DMS79 treated with DMSO at 0.1 percent for 48 hours (cell line): ENCODE measurements around the gene SLC27A5.
A peak's percentile ranks its signal among the peaks of the same experiment; 100 is the strongest.
"Not testable (repeated sequence)": the region's sequence is repeated elsewhere in the genome, so short reads cannot be mapped to it uniquely, and the experiment has no call there.

ENCODE experiments used
- DNase-seq: peaks from one replicate; lab custom pipeline; 2025; lab: John Stamatoyannopoulos, UW

Gene SLC27A5

DNA sequence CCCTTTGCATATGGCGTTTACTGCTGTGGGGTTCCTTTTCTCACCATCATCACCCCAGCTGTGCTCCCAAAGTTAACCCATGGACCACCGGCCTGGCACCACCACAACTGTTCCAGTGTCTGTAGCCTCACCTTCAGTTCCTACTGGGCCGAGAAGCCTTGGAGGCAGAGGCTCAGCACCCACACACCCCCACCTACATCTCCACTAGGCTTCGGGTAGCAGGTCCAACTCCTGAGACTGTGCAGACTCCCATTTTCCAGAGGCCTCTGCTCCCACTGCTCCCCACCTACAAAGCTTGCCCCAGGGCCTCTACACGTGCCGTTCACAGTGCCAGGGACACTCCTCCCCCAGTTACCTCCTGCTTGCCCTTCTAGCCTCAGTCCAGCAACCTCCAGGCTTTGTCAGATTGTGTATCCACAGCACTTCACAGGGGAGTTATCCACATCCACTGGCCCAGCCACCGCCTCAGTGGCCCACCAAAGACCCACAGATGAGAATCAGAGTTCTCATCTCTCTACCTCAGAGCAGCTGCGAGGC lies 14.1 kb downstream of the SLC27A5 start:
- DNase-seq: no peak

DNA sequence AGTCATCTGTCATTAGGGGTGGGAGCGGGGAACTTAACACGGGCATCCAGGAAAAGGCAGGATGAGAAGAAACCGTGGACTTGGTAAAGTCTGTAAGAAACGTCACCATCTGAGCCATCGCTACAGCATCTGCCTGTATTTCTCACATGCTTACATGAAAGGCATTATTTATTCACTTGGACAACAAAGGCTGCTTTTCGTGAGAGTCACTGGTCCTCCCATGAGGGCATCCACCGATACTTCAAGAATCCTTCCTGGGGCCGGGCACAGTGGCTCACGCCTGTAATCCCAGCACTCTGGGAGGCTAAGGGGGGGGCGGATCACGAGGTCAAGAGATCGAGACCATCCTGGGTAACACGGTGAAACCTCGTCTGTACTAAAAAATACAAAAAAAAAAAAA lies 19.5 kb downstream of the SLC27A5 start:
- DNase-seq: no peak

DNA sequence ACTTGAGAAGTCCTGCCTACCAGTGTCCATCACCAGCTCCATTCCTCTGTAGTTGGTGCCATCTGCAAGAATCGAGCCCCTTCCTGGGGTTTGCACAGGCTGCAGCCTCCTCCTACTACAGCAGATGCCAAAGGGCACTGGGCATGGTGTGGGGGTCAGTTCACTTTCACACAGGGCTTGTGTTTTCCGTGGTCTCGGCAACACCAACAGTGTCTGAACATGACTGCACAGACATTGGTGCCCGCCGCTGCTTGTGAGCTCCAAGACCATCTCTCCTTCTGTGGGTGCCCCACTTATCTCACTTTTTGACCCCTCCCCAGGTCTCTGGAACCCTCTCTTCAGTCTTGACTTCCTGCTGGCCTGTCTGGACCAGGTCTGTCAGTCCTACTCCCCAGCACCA lies 20.4 kb downstream of the SLC27A5 start:
- no peak for DNase-seq

GRCh38 chr19:58484349-58484748 lies 27.4 kb downstream of the SLC27A5 start:
- DNase-seq: not testable (repeated sequence)

DNA sequence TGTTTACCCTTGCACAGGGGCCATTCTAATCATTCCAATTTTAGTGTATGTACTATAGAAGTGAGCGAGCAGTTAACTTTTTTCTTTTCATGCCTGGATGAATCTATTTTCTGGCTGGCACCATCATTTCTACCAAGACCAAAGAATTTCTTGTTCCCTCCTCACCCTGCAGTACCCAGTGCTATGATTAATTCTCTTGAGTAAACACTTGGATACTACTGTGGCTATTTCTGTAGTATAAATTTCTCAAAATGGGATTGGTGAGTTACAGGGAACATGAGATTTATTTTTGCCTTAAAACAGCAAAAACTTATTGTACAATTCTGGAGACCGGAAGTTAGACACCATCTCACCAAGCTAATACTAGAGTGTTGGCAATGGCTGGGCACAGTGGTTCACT lies 28.0 kb downstream of the SLC27A5 start:
- DNase-seq: no peak

DNA sequence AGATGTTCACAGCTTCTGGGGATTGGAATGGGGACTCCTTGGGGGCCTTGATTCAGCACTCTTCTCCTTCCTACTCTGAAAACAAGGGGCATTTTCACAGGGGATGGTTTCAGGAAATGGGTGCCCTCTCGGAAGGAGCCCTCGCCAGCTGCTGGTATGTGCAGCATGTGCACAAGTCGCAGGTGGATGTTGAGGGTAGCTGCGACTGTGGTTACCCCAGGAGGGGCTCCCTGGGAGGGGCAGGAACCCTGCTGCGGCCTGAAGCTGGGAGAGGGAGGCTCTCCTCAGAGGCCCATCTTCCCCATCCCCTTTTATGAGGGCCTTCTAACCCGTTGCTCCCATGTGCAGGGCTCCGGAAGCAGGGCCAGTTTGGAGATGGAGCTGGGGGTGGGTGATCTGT lies 29.4 kb downstream of the SLC27A5 start:
- DNase-seq: no peak

DNA sequence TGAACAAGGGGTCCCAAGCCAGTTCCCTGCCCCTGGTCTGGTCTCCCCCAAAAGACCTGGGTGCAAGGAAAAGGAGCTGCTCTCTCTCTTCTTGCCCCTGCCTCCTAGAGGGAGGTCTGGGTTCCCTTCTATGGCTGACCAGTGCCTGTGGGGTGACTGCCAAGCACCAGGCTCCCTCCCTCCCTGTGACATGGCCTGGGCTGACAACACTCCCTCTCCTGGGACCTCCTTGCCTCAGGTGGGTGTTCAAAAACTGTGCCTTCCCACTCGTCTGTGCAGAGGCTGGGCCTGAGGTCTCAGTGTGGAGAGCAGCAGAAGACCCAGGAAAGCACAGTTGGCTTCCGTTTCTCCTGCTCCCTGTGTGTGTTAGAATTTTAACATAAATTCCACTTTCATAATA lies 31.0 kb downstream of the SLC27A5 start:
- no peak for DNase-seq

- DNase-seq: no peak
Measured at GRCh38 chr19:58480481-58480830, 31.3 kb downstream of the SLC27A5 start.

DNA sequence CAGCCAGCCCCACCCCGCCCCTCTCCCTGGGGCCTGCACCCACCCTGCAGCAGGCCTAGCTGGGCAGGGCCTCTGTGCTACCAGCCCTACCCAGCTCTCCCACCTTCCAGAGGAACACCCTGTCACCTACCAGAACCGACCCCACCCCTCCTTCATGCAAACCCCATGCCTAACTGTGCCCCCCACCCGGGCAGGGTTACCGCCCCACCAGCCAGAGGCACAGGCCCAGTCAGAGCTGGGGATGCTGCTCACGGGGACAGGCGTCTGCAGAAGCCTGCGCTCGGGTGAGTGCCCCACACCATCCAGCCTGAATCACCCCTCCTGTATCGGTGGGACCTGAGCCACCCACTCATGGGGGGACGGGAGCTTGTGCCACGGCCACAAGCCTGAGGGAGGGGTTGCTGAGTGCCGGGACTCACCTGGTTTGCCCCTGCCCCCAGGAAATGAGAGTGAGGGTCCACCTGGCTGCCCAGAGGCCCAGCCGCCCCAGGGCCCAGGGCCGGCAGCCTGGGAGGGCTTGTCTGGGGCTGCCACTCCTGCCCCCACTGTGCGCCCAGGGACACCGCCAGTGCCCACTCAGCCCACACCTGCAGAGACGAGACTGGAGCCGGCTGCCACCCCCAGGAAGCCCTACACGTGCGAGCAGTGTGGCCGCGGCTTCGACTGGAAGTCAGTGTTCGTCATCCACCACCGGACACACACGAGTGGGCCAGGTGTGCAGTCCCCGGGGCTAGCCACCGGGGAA lies 31.9 kb downstream of the SLC27A5 start:
- DNase-seq: no peak

DNA sequence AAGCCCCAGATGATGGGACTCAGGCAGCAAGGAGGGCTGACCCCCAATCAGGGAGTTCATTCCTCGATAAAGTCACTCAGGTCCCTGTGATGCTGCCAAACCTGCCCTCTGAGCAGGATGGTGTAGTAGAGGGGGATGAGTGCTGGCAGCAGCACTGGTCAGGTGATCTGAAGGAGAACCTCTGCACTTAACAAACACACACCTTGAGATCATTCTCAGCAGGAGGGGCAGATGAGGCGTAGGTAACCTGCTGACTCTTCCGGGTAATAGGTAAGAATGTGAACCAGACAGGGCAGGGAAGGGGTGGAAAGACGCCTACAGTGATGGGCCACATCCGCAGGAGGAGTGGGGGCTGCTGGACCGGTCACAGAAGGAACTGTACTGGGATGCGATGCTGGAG lies 32.5 kb downstream of the SLC27A5 start:
- no peak for DNase-seq

GRCh38 chr19:58477871-58478270 lies 33.9 kb downstream of the SLC27A5 start:
- no peak for DNase-seq

GRCh38 chr19:58477130-58477529 lies 34.7 kb downstream of the SLC27A5 start:
- DNase-seq: no peak

- no peak for DNase-seq
Measured at GRCh38 chr19:58476498-58477015, 35.2 kb downstream of the SLC27A5 start.

- DNase-seq: peak; percentile 93
Measured at GRCh38 chr19:58475714-58476497, 35.9 kb downstream of the SLC27A5 start, which contains the start of gene ZNF446. Gene ZNF446, plus strand, starts transcription at chr19:58476352. Its CDS starts 867 bp downstream, at chr19:58477219.

DNA sequence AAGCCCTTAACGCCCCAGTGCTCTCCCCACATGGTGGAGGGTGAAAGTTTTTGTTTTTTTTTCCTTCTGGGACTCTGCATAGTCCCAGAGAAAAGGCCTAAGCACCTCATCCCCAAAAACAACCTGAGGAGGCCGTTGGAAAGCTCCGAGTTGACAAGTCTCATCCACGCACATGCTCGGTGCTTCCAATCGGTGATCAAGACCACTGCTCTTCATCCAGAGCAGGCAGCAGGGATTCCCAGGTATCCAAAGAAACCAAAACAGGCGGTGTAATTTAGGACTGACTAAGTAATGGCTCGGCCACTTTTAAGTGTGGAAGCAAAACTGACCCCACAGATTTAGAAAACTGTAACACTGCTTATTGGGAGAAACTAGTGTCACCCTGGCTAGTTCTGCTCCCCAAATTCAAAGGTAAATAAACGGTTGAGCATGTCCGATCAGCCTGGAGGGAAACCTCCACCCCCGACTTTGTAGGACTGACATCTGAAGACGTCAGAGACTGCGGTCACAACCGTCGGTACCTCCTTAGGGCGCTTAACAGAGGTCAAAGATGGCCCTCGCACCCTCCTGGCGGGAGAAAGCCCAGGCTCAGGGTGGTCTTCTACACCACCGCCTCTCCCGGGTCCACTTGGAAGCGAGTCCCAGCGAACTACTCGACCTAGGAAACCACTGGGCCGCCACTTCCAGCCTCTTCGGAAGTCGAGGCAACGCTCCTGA lies 36.6 kb downstream of the SLC27A5 start:
- DNase-seq: no peak

DNA sequence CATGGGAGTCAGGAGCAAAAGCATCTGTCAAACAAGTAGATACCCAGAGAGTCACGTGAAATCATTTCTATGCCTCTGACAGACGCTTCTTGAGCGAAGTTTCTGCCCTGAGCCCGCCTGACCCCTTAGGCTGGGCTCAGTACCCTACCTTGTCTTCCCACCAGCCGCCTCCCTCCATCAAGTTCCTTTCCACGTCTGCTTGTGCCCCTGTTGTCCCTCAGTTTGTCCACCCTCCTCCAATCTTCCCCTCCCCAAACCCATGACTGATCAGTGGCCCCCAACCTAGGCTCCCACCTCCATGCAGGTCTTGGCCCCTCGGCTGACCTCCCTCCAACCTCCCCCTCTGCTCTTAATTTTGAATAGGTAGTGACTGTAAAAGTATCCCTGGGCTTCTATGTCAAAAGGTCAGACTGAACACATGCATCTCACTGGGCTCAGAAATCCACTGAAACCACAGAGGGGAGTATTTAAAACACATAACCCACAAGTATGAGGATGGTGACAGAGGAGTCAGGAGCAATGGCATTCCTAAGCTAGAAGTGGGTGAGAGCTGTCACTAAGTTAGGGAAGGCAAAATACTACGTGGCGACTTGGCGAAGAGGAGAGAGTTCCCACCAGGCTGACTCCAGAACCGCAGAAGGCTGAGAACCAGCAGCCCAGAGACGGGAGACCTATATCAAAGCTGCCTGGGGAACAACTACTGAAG lies 37.3 kb downstream of the SLC27A5 start:
- no peak for DNase-seq

DNA sequence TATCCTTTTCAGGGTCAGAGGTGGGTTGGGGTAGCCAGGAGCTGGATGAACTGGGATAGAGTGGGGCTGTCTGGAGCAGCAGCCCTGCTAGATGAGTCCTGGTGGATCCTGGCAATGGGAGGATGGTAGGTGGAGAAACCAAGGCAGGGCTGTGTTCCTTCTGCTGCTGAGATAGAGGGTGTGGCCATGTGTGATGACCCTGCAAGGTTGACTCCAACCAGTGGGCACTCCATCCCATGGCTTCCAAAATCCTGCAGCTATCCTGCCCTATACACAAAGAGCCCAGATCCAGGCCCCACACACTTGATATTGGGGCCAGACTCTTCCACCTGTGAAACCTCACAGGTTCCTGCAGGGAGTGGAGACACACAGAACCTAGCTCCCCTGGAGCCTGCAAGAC lies 38.0 kb downstream of the SLC27A5 start:
- no peak for DNase-seq

DNA sequence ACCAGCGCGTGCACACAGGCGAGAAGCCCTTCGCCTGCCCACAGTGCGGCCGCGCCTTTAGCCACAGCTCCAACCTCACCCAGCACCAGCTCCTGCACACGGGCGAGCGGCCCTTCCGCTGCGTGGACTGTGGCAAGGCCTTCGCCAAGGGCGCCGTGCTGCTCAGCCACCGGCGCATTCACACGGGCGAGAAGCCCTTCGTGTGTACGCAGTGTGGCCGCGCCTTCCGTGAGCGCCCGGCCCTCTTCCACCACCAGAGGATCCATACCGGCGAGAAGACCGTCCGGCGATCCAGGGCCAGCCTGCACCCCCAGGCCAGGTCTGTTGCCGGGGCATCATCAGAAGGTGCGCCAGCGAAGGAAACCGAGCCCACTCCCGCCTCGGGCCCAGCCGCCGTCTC lies 40.1 kb downstream of the SLC27A5 start:
- no peak for DNase-seq

GRCh38 chr19:58470837-58471543 lies 40.8 kb downstream of the SLC27A5 start:
- DNase-seq: not testable (repeated sequence)

DNA sequence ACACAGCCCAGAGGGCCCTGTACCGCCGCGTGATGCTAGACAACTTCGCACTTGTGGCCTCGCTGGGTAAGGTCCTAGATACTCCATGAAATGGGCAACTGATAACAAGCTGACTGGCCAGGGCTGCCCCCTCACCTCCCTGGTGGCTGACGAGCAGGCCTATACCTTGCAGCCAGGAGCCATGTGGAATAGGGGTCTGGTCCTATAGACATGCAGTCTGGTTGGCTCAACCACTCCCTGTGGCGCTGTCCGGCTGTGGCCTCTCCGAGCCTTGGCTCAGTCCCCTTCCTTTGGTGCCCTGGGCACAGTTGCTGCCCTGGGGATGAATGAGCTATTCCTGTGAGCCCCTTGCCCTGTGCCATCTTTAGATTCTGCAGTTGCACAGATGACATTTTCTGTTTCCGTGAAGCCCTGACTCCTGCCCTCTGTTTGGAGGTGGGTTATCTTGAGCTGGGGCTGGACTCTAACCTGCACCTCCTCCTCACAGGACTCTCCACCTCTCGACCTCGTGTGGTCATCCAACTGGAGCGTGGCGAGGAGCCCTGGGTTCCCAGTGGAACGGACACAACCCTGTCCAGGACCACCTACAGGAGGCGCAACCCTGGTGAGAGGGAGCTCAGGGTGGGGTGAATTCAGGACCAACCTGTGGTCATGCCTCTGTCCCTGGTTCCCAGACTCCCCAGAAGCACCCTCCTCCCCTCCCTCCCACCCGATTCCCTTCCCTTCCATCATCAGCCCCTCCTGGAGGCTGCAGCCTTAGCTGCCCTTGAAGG lies 42.4 kb downstream of the SLC27A5 start:
- no peak for DNase-seq
